GM18505 (cell line): Measurements from ENCODE around the gene CYB561D2.

ENCODE experiments used
- ATAC-seq: cut with Tn5 transposase; IDR thresholded peaks from one replicate; pipeline ENCODE4 v1.9.1; 2021; ENCODE audit not compliant: unreplicated experiment
- POLR2A ChIP-seq: IDR thresholded peaks from 4 replicates; pipeline ENCODE4 v1.6.1; 2011; ENCODE audit warnings: borderline replicate concordance; ENCODE audit not compliant: insufficient read depth, insufficient read length; ENCODE audit errors: extremely low read depth

Gene CYB561D2

DNA sequence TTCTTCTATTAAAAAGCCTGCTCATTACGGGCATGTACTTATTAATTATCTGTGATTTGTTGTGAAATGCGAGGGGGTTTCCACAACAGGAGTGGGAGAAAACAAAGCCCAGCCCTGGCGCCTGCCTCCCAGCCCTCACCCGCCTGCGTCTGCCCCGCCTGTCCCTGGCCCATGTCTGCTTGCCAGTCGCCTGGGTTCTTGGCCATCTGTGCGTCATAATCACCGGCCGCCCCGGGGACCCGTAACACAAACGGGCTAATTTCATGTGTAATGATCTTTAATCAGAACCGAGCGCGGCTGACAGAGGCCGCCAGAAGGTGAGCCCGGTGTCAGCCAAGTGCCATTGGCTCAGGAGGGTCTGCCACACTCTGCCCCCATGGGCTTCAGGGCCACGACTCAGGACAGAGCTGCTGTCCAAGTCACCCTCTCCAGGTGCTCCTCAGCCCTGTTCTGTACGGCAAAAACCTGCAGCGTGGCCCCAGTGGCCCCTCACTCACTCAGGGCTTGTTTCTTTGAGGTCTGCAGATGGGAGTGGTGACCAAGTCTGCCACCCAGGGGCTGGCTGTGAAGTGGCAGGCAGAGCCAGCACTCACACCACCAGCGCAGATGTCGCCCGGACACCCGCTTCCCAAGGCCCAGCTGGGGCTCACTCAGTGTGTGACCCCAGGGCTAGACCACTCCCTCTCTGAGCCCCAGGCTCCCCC lies 37.5 kb downstream of the CYB561D2 start:
- TF ChIP-seq POLR2A = no peak
- ATAC-seq = no peak

DNA sequence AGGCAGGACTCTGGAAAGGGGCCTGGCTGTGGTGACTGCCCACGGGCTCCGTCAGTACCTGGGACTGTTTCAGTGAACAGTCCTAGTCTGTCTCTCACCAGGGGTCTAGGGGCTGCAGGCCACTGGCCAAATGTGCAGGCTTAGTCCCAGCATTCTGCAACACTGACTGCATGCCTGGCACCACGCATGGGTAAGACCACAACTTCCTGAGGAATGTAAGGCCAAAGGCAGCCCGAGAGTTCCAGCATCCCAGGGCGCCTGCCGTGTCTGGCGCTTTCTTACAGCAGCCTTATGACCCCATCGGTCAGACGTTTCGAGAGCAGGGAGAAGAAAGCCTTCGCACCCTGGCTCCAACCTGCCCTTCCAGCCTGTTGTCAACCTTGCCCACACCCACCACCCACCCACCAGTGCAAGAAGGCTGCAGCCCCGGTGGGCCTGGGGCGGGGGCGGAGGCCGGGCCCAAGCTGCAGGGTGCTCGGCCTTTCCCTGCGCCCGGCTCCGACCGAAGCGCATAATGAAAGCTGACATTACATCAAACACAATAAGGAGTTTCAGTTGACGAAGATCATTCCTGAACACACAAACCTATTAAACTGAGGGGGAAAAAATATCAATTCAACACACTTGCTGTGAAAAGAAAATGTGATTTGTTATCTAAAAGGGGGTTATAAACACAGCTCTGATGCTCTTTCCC lies 38.2 kb downstream of the CYB561D2 start:
- ATAC-seq = no peak
- TF ChIP-seq POLR2A = no peak

DNA sequence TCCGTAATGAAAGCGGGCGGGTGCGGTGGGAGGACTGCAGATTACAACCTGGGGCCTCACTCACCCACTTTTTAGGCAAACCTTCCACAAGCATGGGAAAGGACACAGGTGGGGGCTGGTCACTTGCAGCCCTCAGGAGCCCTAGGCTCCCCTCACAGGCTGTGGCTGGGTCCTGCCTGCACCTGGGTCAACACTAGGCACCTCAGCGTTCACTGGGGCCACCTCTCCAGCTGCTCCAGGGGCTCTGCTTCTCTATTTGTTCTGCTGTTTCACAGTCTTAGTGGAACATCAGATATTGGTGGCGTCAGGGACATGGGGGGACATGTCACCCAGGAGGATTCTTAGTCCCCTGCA lies 38.7 kb downstream of the CYB561D2 start:
- ATAC-seq = no peak
- no peak for TF ChIP-seq POLR2A

DNA sequence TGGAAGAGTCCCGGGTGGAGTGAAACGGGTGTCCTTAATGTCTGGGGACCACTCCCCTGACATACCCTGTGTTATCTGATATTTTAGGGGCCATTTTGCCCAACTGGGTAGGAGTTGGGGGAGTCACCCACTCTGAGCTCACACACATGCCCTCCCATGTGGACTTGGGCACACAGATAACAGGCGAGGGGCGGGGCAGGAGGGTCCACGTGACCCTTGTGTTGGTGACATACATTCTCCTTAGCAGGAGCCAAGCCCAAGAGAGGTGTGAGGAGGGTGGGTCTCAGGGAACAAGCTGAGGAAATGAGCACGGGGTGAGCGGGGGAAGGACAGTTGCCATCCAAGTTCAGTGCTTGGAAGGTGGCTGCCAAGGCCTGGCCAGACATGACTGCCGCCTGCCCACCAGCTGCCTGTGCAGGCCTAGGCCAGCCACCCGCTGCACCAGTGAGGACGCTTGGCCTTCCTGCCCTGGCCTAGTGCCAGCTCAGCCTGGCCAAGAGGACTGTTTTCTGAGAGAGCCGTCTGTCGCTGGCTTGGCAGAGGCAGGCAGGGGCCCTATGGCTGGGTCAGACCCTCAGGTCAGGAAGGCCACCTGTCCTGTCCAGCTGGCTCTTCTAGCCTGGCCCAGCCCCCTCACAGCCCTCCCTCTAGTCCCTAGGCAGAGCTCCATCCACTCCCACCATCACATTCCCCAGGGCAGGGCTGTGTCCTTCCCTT lies 40.0 kb downstream of the CYB561D2 start:
- TF ChIP-seq POLR2A = no peak
- ATAC-seq = no peak

DNA sequence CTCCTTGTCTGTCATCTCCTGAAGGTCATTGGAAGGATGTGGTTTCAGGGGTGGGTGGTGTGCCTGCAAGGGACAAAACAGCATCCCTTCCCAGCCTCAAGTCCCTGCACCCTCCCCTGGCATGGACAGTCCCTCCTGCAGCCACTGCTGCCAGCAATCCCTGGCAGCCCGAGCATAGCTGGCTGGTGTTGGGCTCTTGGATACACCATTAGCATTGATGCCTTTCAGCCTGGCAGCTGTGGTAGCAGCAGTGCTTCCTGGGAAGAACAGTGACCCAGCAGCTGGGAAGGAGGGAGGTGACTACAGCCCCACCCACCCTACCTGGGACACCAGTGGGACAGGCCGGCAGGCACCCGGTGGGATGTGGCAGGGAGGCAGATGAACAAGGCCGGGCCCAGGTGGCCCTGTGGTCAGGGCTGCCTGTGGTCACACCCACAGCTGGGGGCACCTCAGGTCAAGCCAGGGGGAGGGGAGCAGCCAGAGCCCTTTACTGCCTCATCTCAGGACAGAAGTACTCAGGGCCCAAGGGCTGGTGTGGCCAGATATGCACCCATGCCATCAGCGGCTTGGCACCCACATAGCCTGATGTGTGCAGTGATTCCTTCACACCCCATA lies 41.5 kb downstream of the CYB561D2 start:
- no peak for TF ChIP-seq POLR2A
- no peak for ATAC-seq

DNA sequence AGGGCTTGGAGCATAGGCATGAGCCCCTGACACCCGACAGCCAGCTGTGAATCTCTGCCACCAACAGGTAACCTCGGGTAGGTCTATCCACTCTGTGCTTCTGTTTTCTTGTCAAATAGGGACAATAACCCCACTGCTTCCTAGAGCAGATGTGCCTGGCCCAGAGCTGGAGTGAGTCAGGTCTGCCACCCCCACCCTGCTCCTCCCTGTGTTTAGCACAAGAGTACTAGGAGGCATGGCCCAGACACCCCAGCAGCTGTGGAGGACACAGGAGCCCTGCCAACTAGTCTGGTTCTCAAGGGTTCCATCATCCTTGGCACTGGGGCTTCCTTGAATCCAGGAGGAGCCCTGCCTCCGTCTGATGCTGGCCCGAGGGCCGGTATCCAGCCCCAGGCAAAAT lies 42.4 kb downstream of the CYB561D2 start:
- ATAC-seq = no peak
- TF ChIP-seq POLR2A = no peak

DNA sequence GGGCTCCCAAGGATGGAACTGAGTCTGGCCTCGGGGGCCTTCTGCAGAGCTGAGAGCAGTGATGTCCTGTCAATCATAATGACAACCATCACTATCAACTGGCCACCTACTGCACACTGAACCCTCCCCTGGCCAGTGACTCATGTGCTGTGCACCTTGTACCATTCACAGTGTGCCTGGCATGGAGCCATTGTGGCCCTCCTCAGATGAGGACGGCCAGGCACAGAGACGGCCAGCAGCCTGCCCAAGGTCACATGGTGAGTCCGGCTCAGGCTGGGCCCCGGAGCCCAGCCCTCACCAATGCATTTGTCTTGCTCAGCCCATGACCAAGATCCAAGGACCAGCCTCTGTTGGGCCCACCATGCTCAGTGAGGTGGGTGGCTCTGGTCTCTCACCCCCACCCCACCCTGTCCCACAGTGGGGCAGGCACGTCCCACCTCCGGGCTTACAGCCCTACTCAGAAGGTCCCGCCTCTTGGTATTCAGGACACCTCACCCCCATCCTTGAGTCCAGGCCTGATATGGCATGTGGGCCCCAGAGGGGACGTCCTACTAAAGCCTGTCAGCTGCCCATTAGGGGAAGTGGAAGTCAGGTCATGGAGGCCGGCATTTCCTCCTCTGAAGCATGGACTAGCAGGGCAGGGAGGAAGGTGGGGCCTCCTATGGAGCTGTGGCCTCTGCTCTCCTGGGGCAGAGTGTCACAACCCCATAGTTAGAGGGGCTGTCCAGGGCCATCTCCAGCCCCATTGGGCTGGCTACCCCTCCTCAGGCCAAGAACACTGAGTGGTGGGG lies 44.6 kb downstream of the CYB561D2 start:
- TF ChIP-seq POLR2A = no peak
- ATAC-seq = no peak

DNA sequence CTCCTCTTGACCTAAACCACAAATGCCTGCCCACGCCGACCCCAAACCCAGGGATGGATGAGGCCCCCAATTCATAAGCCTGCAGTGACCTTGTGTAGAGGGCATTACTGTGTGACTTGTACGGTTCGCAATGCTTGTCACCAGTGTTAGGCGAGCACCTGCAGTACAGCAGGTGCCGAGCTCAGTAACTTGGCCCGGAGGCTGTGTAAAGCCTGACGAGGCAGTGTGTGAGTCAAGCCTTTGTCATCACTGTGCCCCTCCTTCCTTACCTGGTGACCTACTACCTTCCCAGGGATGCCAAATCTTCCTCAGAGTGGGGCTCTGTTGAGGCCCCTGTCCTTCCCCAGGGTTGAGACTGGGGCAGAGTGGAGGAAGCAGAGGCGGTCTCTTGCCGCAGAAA lies 45.8 kb downstream of the CYB561D2 start:
- ATAC-seq = no peak
- no peak for TF ChIP-seq POLR2A

DNA sequence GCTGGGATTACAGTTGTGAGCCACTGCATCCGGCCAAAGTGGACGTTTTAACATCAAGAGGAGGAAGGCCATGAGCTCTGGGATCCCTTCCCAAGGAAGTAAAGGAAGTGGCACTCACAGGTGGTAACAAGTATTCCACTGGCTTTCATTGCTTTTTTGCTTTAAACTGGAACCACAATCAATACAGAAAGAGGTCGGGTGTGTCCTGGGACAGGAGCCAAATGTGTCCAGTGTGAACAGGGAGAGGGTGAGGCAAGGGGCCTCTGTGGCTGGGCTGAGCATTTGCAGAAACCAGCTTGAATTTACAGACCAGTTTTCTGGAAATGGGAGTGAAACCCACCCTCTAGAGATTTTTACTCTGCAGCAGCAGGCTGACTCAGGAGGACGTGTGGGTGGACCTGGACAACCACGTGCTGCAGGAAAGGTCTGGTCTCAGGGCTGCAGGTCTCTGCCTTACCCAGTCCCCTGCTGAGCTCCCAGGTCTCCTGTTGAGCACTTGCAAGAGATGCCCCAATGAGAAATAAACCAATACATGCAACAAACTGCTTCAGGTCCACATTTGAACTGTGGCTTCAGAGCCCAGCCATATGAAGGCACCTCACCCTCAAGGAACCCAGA lies 51.4 kb downstream of the CYB561D2 start:
- TF ChIP-seq POLR2A = no peak
- ATAC-seq = no peak
